Suppressor macrophage treated with lipopolysaccharide for 4 hours (primary cell): ENCODE data around the gene BRD3.
A peak's percentile ranks its signal among the peaks of the same experiment; 100 is the strongest.

ENCODE experiments used
- DNase-seq: peaks from one replicate; pipeline ENCODE4 v3.0.0-alpha.2; 2020

BRD3 gene

GRCh38 chr9:134053941-134054761 is 13.7 kb downstream of the BRD3 start:
- DNase-seq: no peak

- no peak for DNase-seq
Measured at GRCh38 chr9:134053401-134053871, 14.4 kb downstream of the BRD3 start.

- no peak for DNase-seq
Measured at GRCh38 chr9:134052941-134053340, 14.9 kb downstream of the BRD3 start.

GRCh38 chr9:134052491-134052890 is 15.3 kb downstream of the BRD3 start:
- no peak for DNase-seq

- no peak for DNase-seq
Measured at GRCh38 chr9:134051319-134051718, 16.5 kb downstream of the BRD3 start.

- no peak for DNase-seq
Measured at GRCh38 chr9:134050726-134051125, 17.1 kb downstream of the BRD3 start.

- DNase-seq: no peak
Measured at GRCh38 chr9:134049772-134050588, 17.8 kb downstream of the BRD3 start.

- no peak for DNase-seq
Measured at GRCh38 chr9:134049236-134049635, 18.6 kb downstream of the BRD3 start.

GRCh38 chr9:134048582-134048968 is 19.3 kb downstream of the BRD3 start:
- DNase-seq: no peak

- no peak for DNase-seq
Measured at GRCh38 chr9:134047868-134048581, 19.8 kb downstream of the BRD3 start.

- no peak for DNase-seq
Measured at GRCh38 chr9:134046894-134047681, 20.7 kb downstream of the BRD3 start.

GRCh38 chr9:134045841-134046544 is 21.8 kb downstream of the BRD3 start:
- DNase-seq: no peak

GRCh38 chr9:134044944-134045343 is 22.9 kb downstream of the BRD3 start:
- no peak for DNase-seq

GRCh38 chr9:134043531-134043988 is 24.3 kb downstream of the BRD3 start:
- no peak for DNase-seq

- DNase-seq: no peak
Measured at GRCh38 chr9:134041649-134041962, 26.2 kb downstream of the BRD3 start.

GRCh38 chr9:134040781-134041648 is 26.8 kb downstream of the BRD3 start:
- peak; percentile 7 for DNase-seq

- no peak for DNase-seq
Measured at GRCh38 chr9:134040176-134040565, 27.7 kb downstream of the BRD3 start.

GRCh38 chr9:134039386-134040175 is 28.2 kb downstream of the BRD3 start:
- no peak for DNase-seq

GRCh38 chr9:134037641-134038040 is 30.2 kb downstream of the BRD3 start:
- DNase-seq: no peak

- DNase-seq: no peak
Measured at GRCh38 chr9:134036130-134036529, 31.7 kb downstream of the BRD3 start.
